Fibroblast of the aortic adventitia (primary cell): ENCODE measurements around the gene KIAA0513. TPM values are rescaled to one million over a fixed set of nuclear protein-coding genes. Genes with fewer than 3 reads are reported as not detected.

Experiments
- DNase-seq: peaks from one replicate; pipeline ENCODE4 v3.0.0-alpha.2; 2010; ENCODE audit warnings: low read depth
- H3K4me3 ChIP-seq: 2 replicates; pipeline ENCODE4 v1.5.1; 2011; ENCODE audit warnings: low read depth, mild to moderate bottlenecking, control low read depth, low read length, moderate library complexity
- CTCF ChIP-seq: IDR thresholded peaks from 2 replicates; pipeline ENCODE4 v1.5.1; 2011; ENCODE audit warnings: mild to moderate bottlenecking, low read length, control low read depth, inconsistent platforms; ENCODE audit not compliant: insufficient read depth
- total RNA-seq: library from RNA; depleted of rRNA; stranded (reverse); fragments of >200 nt; gene quantifications from 2 replicates; pipeline ENCODE4 v1.2.3, GENCODE V29; 2012; ENCODE audit warnings: low replicate concordance

Gene KIAA0513
- total RNA-seq, 1 donor: 28.3 TPM

- H3K4me3 ChIP-seq: no peak overlapping the region
- peak; percentile 59 for DNase-seq
- TF ChIP-seq CTCF: peak; percentile 69
Measured at GRCh38 chr16:85086347-85087291, 59.0 kb downstream of the KIAA0513 start.

GRCh38 chr16:85087899-85088569 is 60.4 kb downstream of the KIAA0513 start:
- H3K4me3 ChIP-seq: no peak overlapping the region
- DNase-seq: no peak
- no peak for TF ChIP-seq CTCF

GRCh38 chr16:85088570-85089199 is 61.1 kb downstream of the KIAA0513 start:
- TF ChIP-seq CTCF: no peak
- DNase-seq: no peak
- no peak overlapping the region for H3K4me3 ChIP-seq

GRCh38 chr16:85089525-85089924 is 61.9 kb downstream of the KIAA0513 start:
- no peak for TF ChIP-seq CTCF
- no peak overlapping the region for H3K4me3 ChIP-seq
- DNase-seq: no peak

- peak; percentile 47 for DNase-seq
- no peak overlapping the region for H3K4me3 ChIP-seq
- TF ChIP-seq CTCF: no peak
Measured at GRCh38 chr16:85090181-85090580, 62.6 kb downstream of the KIAA0513 start.

DNA sequence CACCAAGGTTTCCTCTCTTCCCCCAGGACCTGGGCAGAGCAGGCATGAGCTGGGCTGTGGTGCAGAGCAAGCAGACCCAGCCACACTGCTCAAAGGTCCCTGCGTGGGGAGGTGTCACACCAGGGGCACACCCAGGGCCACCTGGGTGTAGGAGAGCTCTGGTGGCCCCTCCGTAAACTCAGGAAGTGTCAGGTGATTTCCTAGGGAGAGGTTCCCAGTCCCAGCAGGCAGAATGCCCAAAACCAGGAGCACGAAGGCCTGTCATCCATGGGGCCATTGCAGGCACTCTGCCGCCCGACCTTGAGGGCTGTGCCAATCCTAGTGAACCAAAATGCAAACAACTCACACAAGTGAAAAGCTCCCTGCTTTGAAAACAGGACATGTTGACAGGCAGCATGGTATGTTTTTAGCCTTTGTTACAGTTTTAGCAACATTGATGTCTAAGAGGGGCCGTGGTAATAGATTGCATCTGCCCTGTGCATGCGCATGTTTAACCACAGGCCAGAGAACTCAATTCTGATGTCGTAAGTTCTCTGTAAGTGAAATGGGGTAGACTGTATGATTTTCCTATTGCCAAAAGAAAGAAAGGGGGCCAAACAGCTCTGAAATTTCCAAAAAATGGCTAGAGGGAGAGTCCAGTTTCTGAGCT is 63.4 kb downstream of the KIAA0513 start:
- no peak for TF ChIP-seq CTCF
- no peak overlapping the region for H3K4me3 ChIP-seq
- DNase-seq: no peak
